Fibroblast of peridontal ligament (primary cell): ENCODE measurements around the gene WDR7.

Experiments
- DNase-seq: peaks from one replicate; pipeline ENCODE4 v3.0.0-alpha.2; 2010; ENCODE audit errors: extremely low read depth

WDR7 gene

GRCh38 chr18:57040175-57040574, 389.0 kb downstream of the WDR7 start:
- no peak for DNase-seq

DNA sequence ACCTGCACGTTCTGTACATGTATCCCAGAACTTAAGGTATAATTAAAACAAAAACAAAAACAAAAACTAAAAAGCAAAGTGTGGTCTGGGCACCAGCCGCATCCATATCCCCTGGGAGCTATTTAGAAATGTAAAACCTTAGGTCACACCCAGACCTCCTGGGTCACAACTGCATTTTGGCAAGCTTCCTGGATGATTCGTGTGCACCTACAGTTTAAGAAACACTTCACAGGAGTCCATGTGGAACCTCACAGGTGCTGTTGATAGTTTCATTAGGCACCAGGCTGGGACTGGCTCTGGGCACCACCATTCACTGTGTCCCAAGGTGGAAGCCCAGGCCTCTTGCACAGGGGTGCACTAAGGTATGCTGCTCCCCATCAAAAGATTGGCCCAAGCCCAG, 392.1 kb downstream of the WDR7 start:
- no peak for DNase-seq

DNA sequence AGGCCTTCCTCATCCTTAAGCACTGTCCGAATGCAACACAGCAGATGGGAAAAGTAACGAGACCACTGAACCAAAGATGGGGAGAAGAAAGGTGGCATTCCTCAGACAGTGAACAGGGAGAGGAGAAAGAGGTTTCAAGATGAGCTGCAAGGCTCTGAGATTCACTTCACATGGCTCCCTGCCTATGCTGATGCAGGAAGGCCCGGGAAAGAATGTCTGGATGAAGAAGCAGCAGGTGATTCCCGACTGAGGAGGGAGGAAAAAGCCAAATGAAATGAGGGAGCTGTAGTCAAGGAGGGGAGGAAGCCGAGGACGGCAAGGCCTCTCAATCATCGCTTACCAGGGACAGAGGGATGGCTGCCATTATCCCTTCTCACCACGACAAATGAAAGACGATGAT, 397.2 kb downstream of the WDR7 start:
- DNase-seq, result no peak

GRCh38 chr18:57048859-57049258, 397.7 kb downstream of the WDR7 start:
- DNase-seq, result no peak

GRCh38 chr18:57050310-57050949, 399.3 kb downstream of the WDR7 start:
- no peak for DNase-seq

GRCh38 chr18:57051021-57051656, 400.0 kb downstream of the WDR7 start:
- DNase-seq, result no peak

GRCh38 chr18:57051657-57052044, 400.5 kb downstream of the WDR7 start:
- DNase-seq, result no peak

DNA sequence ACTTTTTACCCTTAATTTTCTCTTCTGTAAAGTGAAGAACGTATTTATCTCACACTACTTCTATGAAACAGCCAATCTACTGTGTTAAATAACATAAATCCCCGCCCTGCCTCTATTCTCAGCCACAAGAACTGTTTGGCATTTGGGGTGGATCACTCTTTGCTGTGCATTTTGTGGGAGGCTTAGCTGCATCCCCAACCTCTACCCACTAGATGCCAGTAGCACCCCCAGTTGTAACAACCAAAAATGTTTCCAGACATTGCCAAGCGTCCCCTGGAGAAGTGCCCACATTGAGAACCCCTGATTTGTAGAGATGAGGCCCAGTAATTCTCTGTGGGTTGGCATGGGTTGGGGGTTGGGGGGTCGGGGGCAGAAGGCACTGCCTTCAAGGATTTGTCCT, 401.0 kb downstream of the WDR7 start:
- DNase-seq, result no peak

DNA sequence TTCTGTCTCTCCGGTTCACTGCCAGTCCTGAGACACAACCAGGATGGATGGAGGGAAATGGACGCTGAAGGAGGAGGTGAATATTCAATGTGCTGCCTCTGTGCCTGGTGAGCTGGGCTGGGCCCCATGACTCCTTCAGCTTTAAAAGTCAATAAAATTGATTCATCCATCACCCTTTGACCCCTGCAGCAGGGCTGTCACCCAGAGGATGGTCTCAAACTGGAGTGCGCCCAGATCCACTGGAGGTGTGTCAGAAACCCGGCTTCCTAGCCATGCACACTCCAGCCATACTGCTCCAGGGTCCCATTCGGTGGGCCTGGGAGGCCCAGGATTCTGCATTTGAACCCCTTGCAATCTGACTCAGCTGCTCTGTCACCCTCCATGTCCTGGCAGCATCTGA, 401.6 kb downstream of the WDR7 start:
- no peak for DNase-seq

DNA sequence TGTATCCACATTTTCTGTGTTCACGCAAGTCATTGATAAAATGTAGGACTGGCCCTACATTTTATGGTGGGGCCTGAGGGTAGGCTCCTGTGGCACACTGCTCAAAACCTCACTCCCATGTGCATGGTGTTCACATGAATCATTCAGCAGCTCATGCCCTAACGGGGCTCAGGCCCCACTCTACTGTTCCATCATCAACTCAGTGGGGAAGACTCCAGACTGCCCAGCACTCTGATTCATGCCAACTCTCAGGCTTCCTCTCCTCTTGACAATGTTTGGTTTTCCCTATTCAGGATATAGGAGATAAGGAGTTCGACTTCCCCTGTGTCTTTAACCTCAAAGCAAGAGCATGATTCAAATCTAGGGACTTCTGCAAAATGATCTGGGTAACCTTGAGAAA, 403.7 kb downstream of the WDR7 start:
- no peak for DNase-seq

- no peak for DNase-seq
These were observed 406.7 kb downstream of the WDR7 start for GRCh38 chr18:57057890-57058289.

DNA sequence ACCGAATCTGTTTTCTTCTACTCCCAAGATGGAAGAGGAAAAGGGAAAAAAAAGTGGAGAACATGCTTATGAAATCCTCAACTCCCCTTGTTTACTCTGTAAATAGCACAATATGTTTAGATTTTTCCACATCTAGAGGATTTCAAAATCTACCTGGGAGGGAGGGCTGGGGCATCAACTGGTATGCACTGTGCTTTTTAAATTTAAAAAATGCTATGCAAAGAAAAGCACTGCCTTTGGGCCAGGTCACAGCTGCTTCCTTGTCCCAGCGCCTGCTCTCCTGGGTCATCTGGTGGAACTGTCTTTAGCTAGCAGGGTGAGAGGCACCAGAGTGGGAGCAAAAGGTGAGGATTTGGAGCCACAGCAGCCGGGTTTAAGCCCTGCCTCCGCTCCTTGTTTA, 407.6 kb downstream of the WDR7 start:
- DNase-seq, result no peak

GRCh38 chr18:57059366-57059765, 408.2 kb downstream of the WDR7 start:
- DNase-seq, result no peak

DNA sequence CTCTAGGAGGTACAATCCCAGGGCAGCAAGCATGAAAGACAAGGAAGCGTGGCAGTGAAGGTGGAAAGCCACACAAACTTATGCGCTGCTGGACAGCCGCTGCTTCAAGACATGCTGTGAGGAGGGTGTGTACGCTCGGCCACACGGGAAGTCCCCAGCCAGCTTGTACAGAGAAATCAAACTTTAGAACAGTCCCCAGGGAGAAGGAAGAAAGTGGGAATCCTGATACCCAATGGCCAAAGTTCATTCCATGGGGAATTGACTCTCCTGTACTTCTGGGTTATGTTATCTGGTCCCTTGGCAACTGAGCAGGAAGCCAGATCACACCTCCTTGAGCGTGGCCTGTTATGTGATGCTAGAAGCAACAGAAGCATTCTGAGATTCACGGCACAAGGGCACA, 409.7 kb downstream of the WDR7 start:
- DNase-seq, result no peak

- DNase-seq, result no peak
These were observed 411.0 kb downstream of the WDR7 start for GRCh38 chr18:57062178-57062577.

DNA sequence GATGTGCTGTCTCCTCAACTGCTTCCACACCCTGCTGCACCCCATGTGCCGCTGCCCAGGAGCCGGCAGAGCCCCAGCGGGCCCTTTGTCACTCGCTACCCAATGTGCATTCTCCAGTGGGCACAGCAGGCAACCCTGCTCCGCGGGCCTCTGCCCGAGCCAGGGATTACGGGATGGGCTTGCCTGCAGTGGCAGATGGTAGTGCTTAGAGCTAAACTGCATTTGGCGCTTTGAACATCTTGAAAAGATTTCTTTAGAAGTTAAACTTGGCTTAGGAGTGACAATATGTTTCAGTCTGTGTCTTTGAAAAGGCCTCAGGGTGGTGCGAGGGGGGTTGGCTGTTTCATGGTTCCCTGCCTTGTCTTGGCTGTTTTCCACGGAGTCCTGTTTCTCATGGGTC, 411.7 kb downstream of the WDR7 start:
- DNase-seq, result no peak

DNA sequence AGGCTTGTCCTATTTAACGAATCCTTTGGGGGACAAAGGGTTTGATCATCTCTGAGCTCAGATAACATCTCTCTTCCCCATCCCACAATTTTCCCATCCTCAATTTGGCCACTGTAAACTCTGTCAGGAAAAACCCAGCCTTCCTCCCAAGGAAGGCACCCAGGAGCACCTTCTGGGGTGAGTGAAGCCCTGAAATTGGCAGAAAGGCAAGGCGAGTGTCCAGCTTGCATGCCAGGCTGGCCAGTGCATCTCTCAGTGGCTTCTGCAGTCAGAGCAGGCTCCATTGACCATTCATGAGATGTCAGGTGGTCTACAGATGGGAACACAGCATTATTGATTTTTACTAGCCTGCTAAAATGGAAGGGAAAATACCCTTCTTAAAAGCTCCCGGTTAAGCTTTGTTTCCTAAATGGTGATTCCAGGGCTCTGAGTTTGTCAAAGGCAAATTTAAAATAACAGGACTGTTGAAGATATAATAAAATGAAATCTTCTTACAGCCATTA, 412.5 kb downstream of the WDR7 start:
- no peak for DNase-seq

GRCh38 chr18:57073501-57074187, 422.5 kb downstream of the WDR7 start:
- no peak for DNase-seq

GRCh38 chr18:57075716-57076400, 424.7 kb downstream of the WDR7 start:
- DNase-seq, result no peak

- no peak for DNase-seq
These were observed 426.0 kb downstream of the WDR7 start for GRCh38 chr18:57077005-57077765.

GRCh38 chr18:57077786-57078552, 426.8 kb downstream of the WDR7 start:
- DNase-seq, result no peak
